ENCODE measurements around the gene PPP1R14D.
"Not testable (repeated sequence)": the region's sequence is repeated elsewhere in the genome, so short reads cannot be mapped to it uniquely, and the experiment has no call there.

PPP1R14D gene

GRCh38 chr15:40828447-40829036, at the start of gene PPP1R14D:
PPP1R14D (minus strand) TSS chr15:40828708; CDS start chr15:40828641, 67 bp downstream.
- no peak for FAIRE-seq

GRCh38 chr15:40877694-40878093, 49.2 kb upstream of the PPP1R14D start:
- FAIRE-seq = no peak

GRCh38 chr15:40875991-40876730, 47.7 kb upstream of the PPP1R14D start:
- FAIRE-seq = no peak

- FAIRE-seq = no peak
Observed at GRCh38 chr15:40873694-40874561, 45.4 kb upstream of the PPP1R14D start, which contains the start of gene RHOV. RHOV (minus strand) TSS chr15:40874234; CDS start chr15:40874139, 95 bp downstream.

- FAIRE-seq = no peak
Observed at GRCh38 chr15:40872791-40873693, 44.5 kb upstream of the PPP1R14D start.

- FAIRE-seq = no peak
Observed at GRCh38 chr15:40871749-40872617, 43.5 kb upstream of the PPP1R14D start.

GRCh38 chr15:40870716-40871115, 42.2 kb upstream of the PPP1R14D start:
- no peak for FAIRE-seq

- no peak for FAIRE-seq
Observed at GRCh38 chr15:40869686-40870085, 41.2 kb upstream of the PPP1R14D start.

GRCh38 chr15:40867199-40867598, 38.7 kb upstream of the PPP1R14D start:
- no peak for FAIRE-seq

- FAIRE-seq = no peak
Observed at GRCh38 chr15:40863660-40864270, 35.3 kb upstream of the PPP1R14D start.

- FAIRE-seq = not testable (repeated sequence)
Observed at GRCh38 chr15:40861147-40861546, 32.6 kb upstream of the PPP1R14D start.

GRCh38 chr15:40859206-40859851, 30.8 kb upstream of the PPP1R14D start:
- no peak for FAIRE-seq

- FAIRE-seq = no peak
Observed at GRCh38 chr15:40858706-40859105, 30.2 kb upstream of the PPP1R14D start.

GRCh38 chr15:40857601-40858341, 29.3 kb upstream of the PPP1R14D start:
- FAIRE-seq = no peak

- no peak for FAIRE-seq
Observed at GRCh38 chr15:40856746-40857145, 28.2 kb upstream of the PPP1R14D start.

- FAIRE-seq = no peak
Observed at GRCh38 chr15:40855706-40856234, 27.3 kb upstream of the PPP1R14D start.

- no peak for FAIRE-seq
Observed at GRCh38 chr15:40854161-40854560, 25.7 kb upstream of the PPP1R14D start.

- no peak for FAIRE-seq
Observed at GRCh38 chr15:40853241-40853890, 24.9 kb upstream of the PPP1R14D start.

GRCh38 chr15:40852529-40852928, 24.0 kb upstream of the PPP1R14D start:
- no peak for FAIRE-seq
